Stimulated activated CD4-positive, alpha-beta T cell treated with anti-CD3 and anti-CD28 coated beads, TNF-alpha, amount 100 ng/mL, for 1 hour (primary cell): ENCODE data around the gene BBC3.

Source experiments
- DNase-seq, 3 donors: peaks; one replicate each; pipeline ENCODE4 v3.0.0-alpha.2; 2020; ENCODE audit warnings: low read depth in 3 of 3, low spot score in 1 of 3

BBC3 gene

DNA sequence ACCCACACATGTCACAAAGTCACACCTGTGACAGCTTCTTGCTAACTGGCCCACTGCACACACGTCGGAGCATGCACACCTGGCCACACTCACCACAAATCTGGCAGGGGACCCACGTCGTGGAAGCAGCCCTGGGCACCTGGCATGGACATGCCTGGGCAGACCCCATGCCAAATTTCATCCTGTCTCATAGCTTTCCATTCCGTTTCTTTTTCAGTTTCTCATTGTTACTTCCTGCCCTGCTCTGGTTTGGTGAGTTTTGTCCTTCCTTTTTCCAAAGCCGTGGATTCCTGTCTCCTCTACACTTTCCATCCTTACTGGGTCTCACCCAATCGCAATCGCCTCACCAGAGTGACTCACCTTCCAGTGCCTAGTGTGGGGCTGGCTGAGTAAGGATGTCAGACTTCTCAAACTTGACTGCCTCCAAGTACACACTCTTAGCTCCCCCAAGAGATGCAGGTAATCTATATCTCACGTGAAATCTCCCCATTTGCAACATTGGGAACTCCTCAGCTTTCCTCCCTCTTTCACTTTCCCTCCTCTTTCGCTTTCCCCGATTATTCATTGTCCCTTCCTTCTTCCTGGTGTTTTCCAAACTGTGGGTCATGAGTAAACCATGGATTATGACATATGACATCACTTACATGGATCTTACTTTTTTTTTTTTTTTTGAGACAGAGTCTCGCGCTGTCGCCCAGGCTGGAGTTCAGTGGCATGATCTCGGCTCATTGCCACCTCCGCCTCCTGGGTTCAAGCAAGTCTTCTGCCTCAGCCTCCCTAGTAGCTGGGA is 1.6 kb upstream of the BBC3 start:
- no peak for DNase-seq

DNA sequence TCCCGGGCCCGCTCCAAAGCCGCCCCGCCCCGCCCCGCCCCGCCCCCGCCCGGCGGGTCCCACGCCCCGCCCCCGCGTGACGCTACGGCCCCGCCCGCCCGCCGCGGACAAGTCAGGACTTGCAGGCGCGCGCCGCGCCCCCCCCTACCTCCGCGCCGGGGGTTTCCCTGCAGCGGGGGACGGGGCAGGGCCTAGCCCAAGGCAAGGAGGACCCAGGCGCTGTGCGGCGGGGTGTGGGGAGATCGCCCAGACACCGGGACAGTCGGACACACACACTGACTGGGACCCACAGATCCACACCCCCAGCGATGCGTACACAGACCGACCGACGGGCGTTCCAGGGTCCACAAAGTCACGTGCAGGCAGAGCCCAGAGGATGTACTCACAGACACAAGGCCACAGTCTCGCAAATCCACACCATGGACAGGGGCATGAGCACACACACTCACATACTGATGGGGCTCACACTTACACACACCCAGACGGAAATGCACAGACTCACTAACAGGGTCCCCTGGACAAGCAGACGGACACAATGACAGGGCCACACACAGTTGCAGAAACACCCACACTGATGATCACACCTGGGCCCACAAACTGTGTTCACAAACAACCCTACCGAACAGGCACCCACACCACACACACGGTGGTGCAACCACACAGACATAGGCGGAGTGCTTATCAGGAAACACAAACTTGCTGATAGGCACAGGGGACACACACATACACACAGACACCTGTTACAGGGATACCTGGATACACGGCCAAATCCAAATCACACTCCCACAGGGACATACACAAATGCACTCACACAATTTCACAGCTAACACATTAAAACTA is 436 bp upstream of the BBC3 start:
- DNase-seq: peak; percentile 85 to 88 (median 85)

DNA sequence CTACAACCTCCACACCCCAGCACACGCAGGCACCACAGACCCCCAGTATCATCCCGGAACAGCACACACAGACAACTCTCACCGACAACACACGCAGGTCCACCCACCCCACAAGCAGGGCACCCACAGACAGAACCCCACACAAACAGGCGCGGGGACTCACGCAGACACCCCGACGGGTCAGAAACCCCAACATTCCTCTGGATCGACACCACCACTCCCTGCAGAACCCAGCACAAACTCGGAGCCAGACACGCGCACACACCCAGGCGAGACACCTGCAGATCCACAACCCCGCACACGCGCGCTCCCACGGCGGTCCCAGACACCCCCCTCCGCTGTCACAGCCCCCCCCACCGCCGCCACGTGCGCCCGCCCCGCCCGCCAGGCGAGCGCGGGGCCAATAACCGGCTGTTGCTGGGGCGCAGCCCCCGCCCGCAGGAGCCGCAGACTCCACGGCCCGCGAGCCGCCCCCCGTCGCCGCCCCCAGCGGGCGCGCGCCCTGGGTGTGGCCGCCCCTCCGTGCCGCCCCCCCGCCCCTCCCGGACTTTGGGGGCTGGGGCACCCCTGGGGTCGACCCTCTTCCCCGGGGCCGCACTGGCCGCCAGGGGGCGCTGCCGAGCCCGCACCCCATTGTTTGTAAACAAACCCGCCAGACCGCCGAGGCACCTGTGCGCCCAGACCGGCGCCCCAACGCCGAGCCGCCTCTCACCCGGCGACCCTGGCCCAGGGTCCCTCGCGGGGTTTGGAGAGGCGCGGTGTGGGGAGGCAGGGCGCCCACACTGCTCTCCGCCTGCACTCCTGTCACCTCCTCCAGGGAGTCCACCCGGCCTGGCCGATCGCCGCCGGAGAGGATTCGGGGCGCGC is 712 bp downstream of the BBC3 start:
- peak; percentile 59 to 74 (median 60) for DNase-seq

DNA sequence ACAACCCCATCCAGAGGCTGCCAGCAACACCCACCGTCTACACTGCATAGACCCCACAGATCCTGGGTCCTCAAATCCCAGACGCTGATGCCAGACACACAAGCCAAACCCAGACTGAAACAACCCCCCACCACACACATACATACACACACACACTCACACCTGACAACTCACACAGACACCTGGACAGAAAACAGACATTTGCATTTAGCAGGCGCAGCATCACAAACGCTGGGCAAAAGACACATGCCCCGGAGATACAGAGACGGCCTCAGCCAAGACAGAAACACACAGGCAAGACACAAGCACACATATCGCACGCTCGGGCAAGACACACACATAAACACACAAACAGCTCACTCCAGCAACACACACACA is 1.3 kb downstream of the BBC3 start:
- no peak for DNase-seq

DNA sequence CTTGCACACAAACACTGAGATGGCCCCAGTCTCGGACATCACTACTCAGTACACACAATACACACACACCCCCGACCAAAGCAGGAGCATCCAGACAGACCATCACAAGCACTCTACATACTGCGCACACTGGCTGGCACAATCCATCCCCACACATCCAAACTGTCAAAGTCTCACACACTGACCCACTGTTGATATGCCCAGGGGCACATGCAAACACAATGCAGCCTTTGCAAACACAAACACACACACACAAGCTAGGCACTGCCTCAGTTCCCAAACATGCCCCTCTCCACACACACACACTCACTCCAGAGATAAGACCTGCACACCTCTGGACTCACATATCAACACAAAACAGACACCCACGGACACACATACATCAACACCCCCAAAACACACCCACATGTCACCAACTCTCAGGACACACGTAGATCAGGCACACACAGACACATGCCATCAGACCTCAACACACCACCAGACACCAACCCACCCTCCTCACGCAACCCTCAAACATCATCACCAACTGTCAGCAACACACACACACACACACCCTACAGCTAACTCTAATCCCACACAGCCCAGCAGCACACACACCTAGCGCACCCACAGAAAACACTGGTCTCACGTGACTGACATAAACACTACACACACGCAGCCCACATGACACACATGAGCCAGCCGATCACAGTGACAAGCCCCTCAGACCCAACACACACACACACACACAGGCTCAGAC is 1.9 kb downstream of the BBC3 start:
- DNase-seq: no peak

DNA sequence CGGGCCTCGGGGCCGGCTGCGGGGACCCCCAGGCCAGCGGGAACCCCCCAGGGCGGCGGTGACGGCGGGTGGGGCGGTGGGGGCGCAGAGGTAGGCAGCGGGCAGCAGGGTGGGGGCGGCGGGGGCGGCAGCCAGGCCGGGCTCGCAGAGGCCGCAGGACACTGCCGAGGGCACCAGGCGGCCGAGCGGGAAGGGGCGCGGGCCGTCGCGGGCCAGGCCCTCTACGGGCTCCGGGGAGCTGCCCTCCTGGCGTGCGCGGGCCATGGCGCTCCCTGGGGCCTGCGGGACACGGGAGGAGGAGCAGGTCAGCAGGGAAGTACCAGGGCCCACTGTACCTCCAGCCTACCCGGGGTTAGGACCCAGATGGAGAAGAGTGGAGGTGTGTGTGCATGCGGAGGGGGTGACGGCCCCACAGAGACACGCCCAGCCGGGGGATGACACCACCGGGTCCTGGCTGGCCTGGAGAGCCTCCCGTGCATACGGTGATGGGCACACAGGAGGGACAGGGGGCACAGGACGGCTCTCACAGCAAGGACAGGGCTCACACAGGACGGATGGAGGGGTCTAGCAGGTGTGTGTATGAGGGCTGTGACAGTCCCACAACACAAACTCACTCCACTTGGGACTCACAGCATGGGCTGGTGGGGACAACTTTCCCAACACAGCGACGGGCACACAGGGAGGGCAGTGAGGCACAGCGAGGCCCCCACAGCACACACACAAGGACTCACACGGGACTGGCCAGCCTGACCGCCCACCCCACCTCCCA is 2.6 kb downstream of the BBC3 start:
- no peak for DNase-seq

- DNase-seq: no peak
Measured at GRCh38 chr19:47227352-47228167, 3.4 kb downstream of the BBC3 start.

- DNase-seq: no peak
Measured at GRCh38 chr19:47226426-47227351, 4.3 kb downstream of the BBC3 start.

DNA sequence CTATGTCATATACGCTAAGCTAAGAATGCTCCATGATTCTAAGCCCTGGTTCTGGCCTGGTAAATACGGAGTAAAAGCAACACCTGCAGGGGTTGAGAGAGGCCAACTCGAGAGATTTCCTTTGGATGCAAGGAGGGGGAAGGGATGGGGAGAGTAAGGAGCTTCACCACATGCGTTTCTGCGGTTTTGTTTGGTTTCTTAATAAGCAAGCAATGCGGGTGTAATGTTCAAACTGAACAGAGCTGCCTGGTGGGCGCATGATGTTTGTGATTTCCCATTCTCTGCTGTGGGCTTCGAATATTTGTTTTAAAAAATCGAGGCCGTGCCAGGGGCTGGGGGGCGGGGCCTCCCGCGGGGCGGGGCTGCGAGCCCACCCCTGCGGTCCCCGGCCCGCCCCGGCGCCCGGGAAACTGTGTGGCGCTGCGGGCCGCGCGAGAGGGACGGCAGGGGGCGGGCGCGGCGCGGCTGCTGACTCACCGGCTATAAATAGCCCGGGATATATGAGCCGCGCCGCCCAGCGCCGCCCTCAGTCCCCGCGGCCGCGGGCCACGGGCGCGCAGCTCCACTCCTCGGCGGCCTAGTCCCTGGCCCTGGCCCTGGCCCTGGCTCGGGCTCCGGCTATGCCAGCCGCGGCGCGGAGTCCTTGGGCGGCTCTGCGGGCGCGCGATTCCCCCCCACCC is 5.1 kb downstream of the BBC3 start:
- peak; percentile 76 to 85 (median 76) for DNase-seq

- DNase-seq: no peak
Measured at GRCh38 chr19:47221890-47222289, 9.1 kb downstream of the BBC3 start.

DNA sequence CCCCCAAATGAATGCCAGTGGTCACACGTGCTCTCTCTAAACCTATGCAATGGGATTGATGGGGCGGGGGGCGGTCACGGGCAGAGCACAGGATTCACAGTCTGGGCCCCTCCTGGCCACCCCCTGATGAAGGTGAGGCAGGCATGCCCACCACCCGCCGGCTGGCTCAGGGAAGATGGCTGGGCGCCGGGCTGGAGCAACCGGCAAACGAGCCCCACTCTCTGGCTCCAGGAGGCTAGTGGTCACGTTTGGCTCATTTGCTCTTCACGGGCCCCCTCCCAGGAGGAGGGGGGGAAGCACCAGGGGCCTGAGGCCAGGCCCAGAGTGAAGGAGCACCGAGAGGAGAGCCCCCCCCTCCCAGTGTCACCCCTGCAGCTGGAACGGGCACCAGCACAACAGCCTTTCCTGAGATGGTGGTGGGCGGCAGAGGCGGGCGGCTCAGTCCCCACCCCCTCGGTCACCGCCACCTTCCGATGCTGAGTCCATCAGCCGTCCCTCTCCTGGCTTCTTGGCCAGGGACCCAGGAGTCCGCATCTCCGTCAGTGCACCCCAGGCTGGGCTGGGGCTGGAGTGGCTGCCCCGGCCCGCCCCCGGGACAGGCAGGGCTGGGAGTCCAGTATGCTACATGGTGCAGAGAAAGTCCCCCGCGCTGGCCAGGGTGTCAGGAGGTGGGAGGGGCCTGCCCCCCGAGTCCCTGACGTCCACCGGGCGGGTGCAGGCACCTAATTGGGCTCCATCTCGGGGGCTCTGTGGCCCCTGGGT is 9.7 kb downstream of the BBC3 start:
- DNase-seq: no peak

DNA sequence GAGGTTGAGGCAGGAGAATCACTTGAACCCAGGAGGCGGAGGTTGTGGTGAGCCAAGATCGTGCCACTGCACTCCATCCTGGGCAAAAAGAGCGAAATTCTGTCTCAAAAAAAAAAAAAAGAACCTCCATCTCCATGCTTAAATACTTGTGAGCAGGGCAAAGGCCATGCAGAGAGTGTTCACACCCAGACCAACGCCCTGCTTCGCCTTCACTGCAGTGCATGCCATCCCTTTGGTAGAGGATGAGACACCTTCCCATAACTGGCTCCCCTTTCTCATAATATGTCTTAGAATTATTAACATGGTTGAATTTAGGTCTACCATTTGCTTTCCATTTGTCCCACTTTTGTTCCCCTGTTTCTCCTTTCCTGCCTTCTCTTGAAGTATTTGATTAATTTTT is 15.4 kb downstream of the BBC3 start:
- no peak for DNase-seq

DNA sequence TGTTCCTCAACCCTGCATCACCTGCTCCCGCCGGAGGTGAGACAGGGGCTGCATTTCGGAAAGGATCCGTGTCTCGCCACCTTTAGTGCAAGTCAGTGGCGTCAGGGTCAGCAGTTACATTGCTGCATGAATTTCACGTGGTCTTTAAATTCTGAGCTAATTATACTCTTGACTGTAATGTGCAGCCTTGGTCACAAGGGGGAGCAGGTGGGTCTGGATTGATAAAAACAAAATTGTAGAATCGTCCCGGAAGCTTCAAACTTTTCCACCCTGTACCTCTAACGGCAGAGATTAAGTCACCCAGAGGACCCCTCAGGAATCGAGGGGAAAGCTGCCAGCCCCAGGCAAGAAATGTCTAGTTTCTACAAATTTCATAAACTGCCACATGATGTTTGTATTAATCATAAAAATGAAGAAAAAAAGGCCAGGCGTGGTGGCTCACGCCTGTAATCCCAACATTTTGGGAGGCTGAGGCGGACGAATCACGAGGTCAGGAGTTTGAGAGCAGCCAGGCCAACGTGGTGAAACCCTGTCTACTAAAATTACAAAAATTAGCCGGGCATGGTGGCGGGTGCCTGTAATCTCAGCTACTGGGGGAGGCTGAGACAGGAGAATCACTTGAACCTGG is 20.2 kb downstream of the BBC3 start:
- DNase-seq: peak; percentile 54 to 65 (median 63)

- no peak for DNase-seq
Measured at GRCh38 chr19:47210180-47210490, 20.9 kb downstream of the BBC3 start.

GRCh38 chr19:47209319-47210179 is 21.4 kb downstream of the BBC3 start:
- no peak for DNase-seq

DNA sequence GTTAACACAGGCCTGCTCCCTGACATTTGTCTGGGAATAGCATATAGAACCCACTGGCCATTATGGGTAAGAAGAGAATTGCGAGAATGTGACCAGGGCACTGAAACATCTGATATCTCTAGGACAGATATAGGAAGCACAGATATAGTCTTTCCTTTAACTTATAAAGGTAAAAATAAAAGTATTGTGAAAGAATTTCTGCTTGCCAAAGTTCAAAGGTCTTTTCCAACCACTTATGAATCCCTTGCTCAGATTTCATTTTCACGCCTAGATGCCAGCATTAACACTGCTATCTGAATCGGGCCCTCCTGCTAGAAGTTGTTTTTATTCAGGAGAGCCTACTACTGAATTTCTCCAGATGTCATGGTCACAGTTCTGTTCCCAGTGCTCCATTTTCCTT is 27.7 kb downstream of the BBC3 start:
- no peak for DNase-seq
